Measurements from ENCODE around the gene AEBP1. TPM values are rescaled to one million over a fixed set of nuclear protein-coding genes. Genes with fewer than 3 reads are reported as not detected.

Gene AEBP1
- total RNA-seq, 1 donor from 2014 or later = 65.0 TPM

- H3K9me3 ChIP-seq (ENCODE audit: insufficient read depth, low read depth, low read length) = no peaks in the 10 kb centered on the region
- H3K79me2 ChIP-seq (ENCODE audit: insufficient read depth, low read length) = no peaks in the 10 kb centered on the region
- no peak overlapping the region for H3K4me3 ChIP-seq (ENCODE audit: insufficient read depth, low read depth, low read length)
- no peaks in the 10 kb centered on the region for H3K36me3 ChIP-seq (ENCODE audit: insufficient read depth, low read length)
- TF ChIP-seq EZH2 (IDR thresholded peaks at IDR 0.05; ENCODE audit: insufficient read depth, low read length) (no peak), CTCF (IDR thresholded peaks at IDR 0.05; ENCODE audit: insufficient read depth, low read depth, low read length) (no peak)
- no peaks in the 10 kb centered on the region for H4K20me1 ChIP-seq (ENCODE audit: insufficient read depth, low read length)
- no peak overlapping the region for H3K9ac ChIP-seq (ENCODE audit: low read length)
- no peak overlapping the region for H3K4me2 ChIP-seq (ENCODE audit: low read length)
- no peaks in the 10 kb centered on the region for H3K27me3 ChIP-seq (ENCODE audit: insufficient read depth, low read length)
- H3K27ac Mint-ChIP-seq (ENCODE audit: unreplicated experiment) = no peak overlapping the region
- H3K27ac ChIP-seq (ENCODE audit: low read depth, low read length) = no peak overlapping the region
- peaks cover 2% of the 10 kb centered on the region for H3K9me3 Mint-ChIP-seq (ENCODE audit: unreplicated experiment)
- no peaks in the 10 kb centered on the region for H3K36me3 Mint-ChIP-seq (ENCODE audit: low read depth, unreplicated experiment)
- no peak overlapping the region for H2AFZ ChIP-seq (ENCODE audit: low read depth, low read length)
- H3K27me3 Mint-ChIP-seq (ENCODE audit: low read depth, unreplicated experiment) = no peaks in the 10 kb centered on the region
- peaks cover 16% of the 10 kb centered on the region for H3K4me1 Mint-ChIP-seq (ENCODE audit: low read depth, unreplicated experiment)
- H3K4me3 Mint-ChIP-seq (ENCODE audit: unreplicated experiment) = no peak overlapping the region
- peaks cover 6% of the 10 kb centered on the region for H3K4me1 ChIP-seq (ENCODE audit: insufficient read depth, low read length)
- FAIRE-seq (no peak), DNase-seq (ENCODE audit: low read depth) (no peak)
Measured at GRCh38 chr7:44095781-44096180, 8.4 kb upstream of the AEBP1 start.

DNA sequence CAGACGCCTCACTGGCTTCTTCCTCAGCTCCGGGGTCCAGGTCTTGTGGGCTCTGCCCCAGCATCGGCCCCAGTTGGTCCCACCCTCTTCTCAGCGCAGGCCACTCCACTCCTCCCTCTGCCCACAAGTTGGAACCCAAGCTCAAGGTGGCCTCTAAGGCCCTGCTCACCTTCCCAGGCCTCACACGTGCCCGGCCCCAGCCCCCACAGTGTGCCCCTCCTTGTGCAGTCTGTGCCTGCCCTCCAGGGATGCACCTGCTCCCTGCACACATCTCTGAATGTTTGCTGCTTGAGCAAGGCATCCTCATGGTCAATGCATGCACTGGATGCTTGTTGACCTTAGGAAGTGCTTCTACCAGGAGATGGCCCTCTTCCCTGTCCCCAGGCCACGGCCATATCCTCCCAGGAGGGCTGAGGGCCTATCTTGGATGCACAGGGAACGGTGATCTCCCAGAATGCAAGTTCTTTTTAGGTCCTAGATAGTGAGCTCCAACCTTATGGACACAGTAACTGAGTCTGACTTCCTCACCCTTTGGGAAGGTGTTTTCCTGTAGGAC lies 7.7 kb upstream of the AEBP1 start:
- H3K27ac ChIP-seq (ENCODE audit: low read depth, low read length) = no peak overlapping the region
- H3K36me3 Mint-ChIP-seq (ENCODE audit: low read depth, unreplicated experiment) = no peaks in the 10 kb centered on the region
- H3K9me3 ChIP-seq (ENCODE audit: insufficient read depth, low read depth, low read length) = no peaks in the 10 kb centered on the region
- DNase-seq (ENCODE audit: low read depth) (no peak), FAIRE-seq (no peak)
- no peaks in the 10 kb centered on the region for H3K27me3 ChIP-seq (ENCODE audit: insufficient read depth, low read length)
- no peak overlapping the region for H3K4me2 ChIP-seq (ENCODE audit: low read length)
- H4K20me1 ChIP-seq (ENCODE audit: insufficient read depth, low read length) = no peaks in the 10 kb centered on the region
- H3K79me2 ChIP-seq (ENCODE audit: insufficient read depth, low read length) = no peaks in the 10 kb centered on the region
- no peaks in the 10 kb centered on the region for H3K9me3 Mint-ChIP-seq (ENCODE audit: unreplicated experiment)
- no peak for TF ChIP-seq CTCF (IDR thresholded peaks at IDR 0.05; ENCODE audit: insufficient read depth, low read depth, low read length)
- no peak for TF ChIP-seq EZH2 (IDR thresholded peaks at IDR 0.05; ENCODE audit: insufficient read depth, low read length)
- H3K4me1 Mint-ChIP-seq (ENCODE audit: low read depth, unreplicated experiment) = peaks cover 16% of the 10 kb centered on the region
- no peak overlapping the region for H3K27ac Mint-ChIP-seq (ENCODE audit: unreplicated experiment)
- H3K9ac ChIP-seq (ENCODE audit: low read length) = no peak overlapping the region
- H3K4me3 ChIP-seq (ENCODE audit: insufficient read depth, low read depth, low read length) = no peak overlapping the region
- H3K4me1 ChIP-seq (ENCODE audit: insufficient read depth, low read length) = peaks cover 13% of the 10 kb centered on the region
- H3K4me3 Mint-ChIP-seq (ENCODE audit: unreplicated experiment) = no peak overlapping the region
- H3K27me3 Mint-ChIP-seq (ENCODE audit: low read depth, unreplicated experiment) = no peaks in the 10 kb centered on the region
- H2AFZ ChIP-seq (ENCODE audit: low read depth, low read length) = no peak overlapping the region
- no peaks in the 10 kb centered on the region for H3K36me3 ChIP-seq (ENCODE audit: insufficient read depth, low read length)

DNA sequence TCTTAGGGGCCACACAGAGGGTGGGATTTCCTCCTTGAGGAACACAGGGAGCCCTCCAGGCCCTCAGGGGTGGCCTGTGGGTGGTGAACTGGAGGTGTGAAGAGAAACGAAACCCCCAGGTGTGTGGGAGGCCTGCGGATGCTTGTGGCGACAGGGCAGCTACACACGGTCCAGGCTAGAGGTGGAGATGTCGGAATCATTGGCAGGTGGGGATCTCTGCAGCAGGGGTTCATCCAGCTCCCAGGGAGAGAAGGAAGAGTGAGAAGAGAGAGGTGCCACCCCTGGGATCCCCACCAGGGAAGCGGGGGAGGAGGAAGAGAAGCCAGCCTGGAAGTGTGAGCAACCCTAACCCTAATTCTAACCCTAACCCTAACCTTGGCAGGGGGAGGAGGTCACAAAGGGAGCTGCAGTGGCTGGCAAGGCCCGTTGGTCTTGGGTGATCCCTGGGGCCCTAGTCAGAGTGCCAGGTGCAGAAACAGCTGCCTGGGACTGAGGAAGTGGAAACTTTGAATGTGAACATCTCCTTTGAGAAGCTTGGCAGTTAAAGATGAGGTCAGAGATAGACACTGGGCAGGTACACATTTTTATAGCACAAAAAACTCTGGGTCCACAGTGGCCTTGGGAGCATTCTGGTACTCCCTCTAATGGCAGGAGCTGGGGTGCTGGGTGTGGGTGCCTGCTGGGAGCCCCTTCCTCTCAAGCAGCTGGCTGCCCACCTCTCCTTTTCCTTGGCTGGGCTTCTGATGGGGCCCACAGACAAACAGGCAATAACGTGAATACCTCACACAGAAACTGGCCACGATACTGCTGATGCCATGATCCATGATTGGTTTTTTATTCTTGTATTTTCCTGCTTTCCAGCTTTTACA lies 6.8 kb upstream of the AEBP1 start:
- no peaks in the 10 kb centered on the region for H3K36me3 Mint-ChIP-seq (ENCODE audit: low read depth, unreplicated experiment)
- Histone ChIP-seq H3K27ac (ENCODE audit: low read depth, low read length) (no peak overlapping the region), H3K9me3 (ENCODE audit: insufficient read depth, low read depth, low read length) (no peaks in the 10 kb centered on the region), H2AFZ (ENCODE audit: low read depth, low read length) (no peak overlapping the region), H3K4me2 (ENCODE audit: low read length) (no peak overlapping the region), H3K79me2 (ENCODE audit: insufficient read depth, low read length) (no peaks in the 10 kb centered on the region), H3K4me1 (ENCODE audit: insufficient read depth, low read length) (peaks cover 13% of the 10 kb centered on the region), H3K27me3 (ENCODE audit: insufficient read depth, low read length) (no peaks in the 10 kb centered on the region), H3K4me3 (ENCODE audit: insufficient read depth, low read depth, low read length) (no peak overlapping the region), H3K36me3 (ENCODE audit: insufficient read depth, low read length) (no peaks in the 10 kb centered on the region), H3K9ac (ENCODE audit: low read length) (no peak overlapping the region), H4K20me1 (ENCODE audit: insufficient read depth, low read length) (no peaks in the 10 kb centered on the region)
- no peaks in the 10 kb centered on the region for H3K27me3 Mint-ChIP-seq (ENCODE audit: low read depth, unreplicated experiment)
- no peak for FAIRE-seq
- H3K9me3 Mint-ChIP-seq (ENCODE audit: unreplicated experiment) = no peaks in the 10 kb centered on the region
- H3K27ac Mint-ChIP-seq (ENCODE audit: unreplicated experiment) = peak overlapping the region; percentile 63
- H3K4me3 Mint-ChIP-seq (ENCODE audit: unreplicated experiment) = no peak overlapping the region
- DNase-seq (ENCODE audit: low read depth) = no peak
- peaks cover 21% of the 10 kb centered on the region for H3K4me1 Mint-ChIP-seq (ENCODE audit: low read depth, unreplicated experiment)
- no peak for TF ChIP-seq CTCF (IDR thresholded peaks at IDR 0.05; ENCODE audit: insufficient read depth, low read depth, low read length)

All from astrocyte (in vitro differentiated cells and primary cell).